Activated naive CD4-positive, alpha-beta T cell treated with anti-CD3 and anti-CD28 coated beads, Interleukin-2, amount 10 ng/mL, durations not matched to agents 7 days and 5 days (primary cell): Measurements from ENCODE around the gene CACNA1S.

ENCODE experiments used
- CTCF ChIA-PET: fragments of 350-600 bp; sonication (Branson Sonifier 250); formaldehyde crosslinking; loops from one replicate; lab custom pipeline; 2021; ENCODE audit warnings: antibody characterized with exemption; lab: Charles Lee
- DNase-seq: peaks from one replicate; pipeline ENCODE4 v3.0.0-alpha.2; 2020
- H3K27ac Mint-ChIP-seq: one replicate; pipeline ENCODE4 v1.8.0; 2021; ENCODE audit warnings: mild to moderate bottlenecking, moderate library complexity, mixed read lengths
- H3K27me3 Mint-ChIP-seq: one replicate; pipeline ENCODE4 v1.8.0; 2021; ENCODE audit warnings: mild to moderate bottlenecking, mixed read lengths
- H3K36me3 Mint-ChIP-seq: one replicate; pipeline ENCODE4 v1.8.0; 2021; ENCODE audit warnings: mixed read lengths
- H3K4me1 Mint-ChIP-seq: one replicate; pipeline ENCODE4 v1.8.0; 2021; ENCODE audit warnings: mixed read lengths
- H3K4me3 Mint-ChIP-seq: one replicate; pipeline ENCODE4 v1.8.0; 2021; ENCODE audit warnings: mild to moderate bottlenecking, moderate library complexity, mixed read lengths
- H3K9me3 Mint-ChIP-seq: one replicate; pipeline ENCODE4 v1.8.0; 2021; ENCODE audit warnings: mixed read lengths

The CACNA1S gene

GRCh38 chr1:201100169-201100930, 11.9 kb downstream of the CACNA1S start:
- Mint-ChIP-seq H3K27ac (no peak overlapping the region), H3K4me1 (no peaks in the 10 kb centered on the region), H3K4me3 (no peak overlapping the region), H3K27me3 (peaks cover 7% of the 10 kb centered on the region), H3K9me3 (no peaks in the 10 kb centered on the region), H3K36me3 (no peaks in the 10 kb centered on the region)
- DNase-seq, result no peak
- CTCF ChIA-PET, result no interaction called here

- no peaks in the 10 kb centered on the region for H3K36me3 Mint-ChIP-seq
- no peaks in the 10 kb centered on the region for H3K4me1 Mint-ChIP-seq
- CTCF ChIA-PET, result interaction anchor here (1.1 to 1.5 kb wide), 2 partner anchors 119 to 124 kb away, joined by 3 to 5 read pairs; no protein-coding TSS in a partner anchor
- no peak overlapping the region for H3K27ac Mint-ChIP-seq
- peaks cover 7% of the 10 kb centered on the region for H3K27me3 Mint-ChIP-seq
- H3K4me3 Mint-ChIP-seq, result no peak overlapping the region
- H3K9me3 Mint-ChIP-seq, result no peaks in the 10 kb centered on the region
- no peak for DNase-seq
These were observed 13.1 kb downstream of the CACNA1S start for GRCh38 chr1:201098992-201099677.

GRCh38 chr1:201096977-201097856, 15.0 kb downstream of the CACNA1S start:
- Mint-ChIP-seq H3K36me3 (no peaks in the 10 kb centered on the region), H3K4me1 (no peaks in the 10 kb centered on the region), H3K27me3 (peaks cover 12% of the 10 kb centered on the region), H3K9me3 (no peaks in the 10 kb centered on the region), H3K27ac (no peak overlapping the region), H3K4me3 (no peak overlapping the region)
- DNase-seq, result no peak
- CTCF ChIA-PET, result interaction anchor here (1.0 kb wide), 1 partner anchor 55 kb away, joined by 3 read pairs; no protein-coding TSS in a partner anchor

GRCh38 chr1:201096041-201096461, 16.2 kb downstream of the CACNA1S start:
- Mint-ChIP-seq H3K4me1 (no peaks in the 10 kb centered on the region), H3K27ac (no peak overlapping the region), H3K9me3 (no peaks in the 10 kb centered on the region), H3K4me3 (no peak overlapping the region), H3K36me3 (no peaks in the 10 kb centered on the region), H3K27me3 (peaks cover 22% of the 10 kb centered on the region)
- CTCF ChIA-PET, result no interaction called here
- DNase-seq, result no peak

GRCh38 chr1:201095581-201095980, 16.6 kb downstream of the CACNA1S start:
- Mint-ChIP-seq H3K4me3 (no peak overlapping the region), H3K27ac (no peak overlapping the region), H3K27me3 (peaks cover 22% of the 10 kb centered on the region), H3K9me3 (no peaks in the 10 kb centered on the region), H3K4me1 (no peaks in the 10 kb centered on the region), H3K36me3 (no peaks in the 10 kb centered on the region)
- CTCF ChIA-PET, result no interaction called here
- DNase-seq, result no peak

- Mint-ChIP-seq H3K36me3 (no peaks in the 10 kb centered on the region), H3K27me3 (peaks cover 26% of the 10 kb centered on the region), H3K4me3 (no peak overlapping the region), H3K9me3 (no peaks in the 10 kb centered on the region), H3K27ac (no peak overlapping the region), H3K4me1 (no peaks in the 10 kb centered on the region)
- DNase-seq, result no peak
- CTCF ChIA-PET, result no interaction called here
These were observed 17.4 kb downstream of the CACNA1S start for GRCh38 chr1:201094832-201095231.

- DNase-seq, result no peak
- CTCF ChIA-PET, result no interaction called here
- Mint-ChIP-seq H3K9me3 (no peaks in the 10 kb centered on the region), H3K36me3 (no peaks in the 10 kb centered on the region), H3K4me1 (no peaks in the 10 kb centered on the region), H3K4me3 (no peak overlapping the region), H3K27ac (no peak overlapping the region), H3K27me3 (peaks cover 34% of the 10 kb centered on the region)
These were observed 18.3 kb downstream of the CACNA1S start for GRCh38 chr1:201093962-201094361.

GRCh38 chr1:201093561-201093960, 18.7 kb downstream of the CACNA1S start:
- Mint-ChIP-seq H3K27me3 (peaks cover 34% of the 10 kb centered on the region), H3K9me3 (no peaks in the 10 kb centered on the region), H3K4me1 (no peaks in the 10 kb centered on the region), H3K4me3 (no peak overlapping the region), H3K36me3 (no peaks in the 10 kb centered on the region), H3K27ac (no peak overlapping the region)
- CTCF ChIA-PET, result no interaction called here
- DNase-seq, result no peak

- CTCF ChIA-PET, result no interaction called here
These were observed 19.5 kb downstream of the CACNA1S start for GRCh38 chr1:201092738-201093137.

GRCh38 chr1:201091256-201091655, 21.0 kb downstream of the CACNA1S start:
- no peak overlapping the region for H3K4me3 Mint-ChIP-seq
- peaks cover 38% of the 10 kb centered on the region for H3K27me3 Mint-ChIP-seq
- CTCF ChIA-PET, result no interaction called here
- DNase-seq, result no peak
- H3K9me3 Mint-ChIP-seq, result no peaks in the 10 kb centered on the region
- H3K36me3 Mint-ChIP-seq, result no peaks in the 10 kb centered on the region
- H3K4me1 Mint-ChIP-seq, result no peaks in the 10 kb centered on the region
- H3K27ac Mint-ChIP-seq, result no peak overlapping the region

More at GRCh38 chr1:201092738-201093137, 19.5 kb downstream of the CACNA1S start:
- Mint-ChIP-seq H3K27me3 (peaks cover 38% of the 10 kb centered on the region), H3K27ac (no peak overlapping the region), H3K36me3 (no peaks in the 10 kb centered on the region), H3K9me3 (no peaks in the 10 kb centered on the region), H3K4me3 (no peak overlapping the region), H3K4me1 (no peaks in the 10 kb centered on the region)
- DNase-seq, result no peak

GRCh38 chr1:201090541-201090940, 21.7 kb downstream of the CACNA1S start:
- no peak overlapping the region for H3K4me3 Mint-ChIP-seq
- no peaks in the 10 kb centered on the region for H3K4me1 Mint-ChIP-seq
- CTCF ChIA-PET, result no interaction called here
- no peaks in the 10 kb centered on the region for H3K36me3 Mint-ChIP-seq
- no peak overlapping the region for H3K27ac Mint-ChIP-seq
- peaks cover 44% of the 10 kb centered on the region for H3K27me3 Mint-ChIP-seq
- DNase-seq, result no peak
- H3K9me3 Mint-ChIP-seq, result no peaks in the 10 kb centered on the region

- H3K36me3 Mint-ChIP-seq, result no peaks in the 10 kb centered on the region
- DNase-seq, result no peak
- H3K9me3 Mint-ChIP-seq, result no peaks in the 10 kb centered on the region
- H3K27me3 Mint-ChIP-seq, result peaks cover 54% of the 10 kb centered on the region
- H3K4me1 Mint-ChIP-seq, result no peaks in the 10 kb centered on the region
- no peak overlapping the region for H3K4me3 Mint-ChIP-seq
- CTCF ChIA-PET, result no interaction called here
- H3K27ac Mint-ChIP-seq, result no peak overlapping the region
These were observed 22.6 kb downstream of the CACNA1S start for GRCh38 chr1:201089596-201089995.

- Mint-ChIP-seq H3K4me3 (no peak overlapping the region), H3K27ac (no peak overlapping the region), H3K9me3 (no peaks in the 10 kb centered on the region), H3K27me3 (peaks cover 59% of the 10 kb centered on the region), H3K36me3 (no peaks in the 10 kb centered on the region), H3K4me1 (no peaks in the 10 kb centered on the region)
- DNase-seq, result no peak
- CTCF ChIA-PET, result no interaction called here
These were observed 23.2 kb downstream of the CACNA1S start for GRCh38 chr1:201088901-201089525.

GRCh38 chr1:201088395-201088794, 23.8 kb downstream of the CACNA1S start:
- no peaks in the 10 kb centered on the region for H3K9me3 Mint-ChIP-seq
- H3K36me3 Mint-ChIP-seq, result no peaks in the 10 kb centered on the region
- peaks cover 54% of the 10 kb centered on the region for H3K27me3 Mint-ChIP-seq
- CTCF ChIA-PET, result no interaction called here
- no peak overlapping the region for H3K27ac Mint-ChIP-seq
- H3K4me1 Mint-ChIP-seq, result no peaks in the 10 kb centered on the region
- no peak for DNase-seq
- H3K4me3 Mint-ChIP-seq, result no peak overlapping the region
